GM12873 (cell line): ENCODE data around the gene CBX8.

Source experiments
- TF ChIP-seq, protein P1 (sequence below): IDR thresholded peaks from 2 replicates; pipeline ENCODE4 v1.5.1; 2012; ENCODE audit warnings: low read depth, mild to moderate bottlenecking, moderate library complexity, low read length, control low read depth; ENCODE audit not compliant: insufficient read depth; ENCODE audit errors: missing control alignments

The CBX8 gene

DNA sequence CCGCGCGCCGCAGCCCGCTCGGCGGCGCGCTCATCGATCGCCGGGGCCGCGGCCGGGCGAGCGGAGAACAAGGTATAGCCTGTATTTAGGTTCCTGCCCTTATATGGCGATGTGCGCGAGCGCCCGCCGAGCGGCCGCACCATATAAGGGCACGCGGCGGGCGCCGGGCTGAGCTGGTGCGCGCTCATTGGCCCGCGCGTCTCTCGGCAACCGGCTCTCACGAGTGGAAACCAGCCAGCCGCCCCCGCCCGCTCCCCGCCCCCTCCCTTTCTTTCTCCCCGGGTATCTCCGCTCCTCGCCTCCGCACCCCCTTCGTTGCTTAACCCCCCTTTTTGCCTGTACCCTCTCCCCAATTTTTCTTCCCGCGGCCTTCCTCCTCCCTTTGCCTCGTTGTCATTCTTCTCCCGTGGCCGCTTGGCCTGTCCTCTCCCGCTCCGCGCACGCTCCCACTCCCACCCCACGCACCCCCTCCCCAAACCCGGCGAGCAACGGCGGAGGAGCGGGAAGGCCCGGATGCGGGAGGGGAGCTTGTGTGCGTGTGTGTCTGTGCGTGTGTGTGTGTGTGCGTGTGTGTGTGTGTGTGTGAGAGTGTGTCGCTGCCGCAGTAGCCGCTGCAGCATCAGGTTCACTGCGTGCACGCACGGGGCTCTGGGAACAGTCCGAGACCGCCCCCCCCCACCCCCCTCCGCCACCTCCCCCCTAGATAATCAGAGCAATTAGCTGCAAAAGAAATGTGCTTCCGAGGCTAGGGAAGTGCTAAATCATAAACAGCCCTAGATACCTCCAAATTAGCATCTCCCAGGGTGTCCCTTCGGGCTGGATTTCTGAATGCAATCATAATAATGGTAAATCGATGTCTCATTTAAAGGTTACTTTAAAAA is 13.5 kb upstream of the CBX8 start:
- TF ChIP-seq, protein P1, sequence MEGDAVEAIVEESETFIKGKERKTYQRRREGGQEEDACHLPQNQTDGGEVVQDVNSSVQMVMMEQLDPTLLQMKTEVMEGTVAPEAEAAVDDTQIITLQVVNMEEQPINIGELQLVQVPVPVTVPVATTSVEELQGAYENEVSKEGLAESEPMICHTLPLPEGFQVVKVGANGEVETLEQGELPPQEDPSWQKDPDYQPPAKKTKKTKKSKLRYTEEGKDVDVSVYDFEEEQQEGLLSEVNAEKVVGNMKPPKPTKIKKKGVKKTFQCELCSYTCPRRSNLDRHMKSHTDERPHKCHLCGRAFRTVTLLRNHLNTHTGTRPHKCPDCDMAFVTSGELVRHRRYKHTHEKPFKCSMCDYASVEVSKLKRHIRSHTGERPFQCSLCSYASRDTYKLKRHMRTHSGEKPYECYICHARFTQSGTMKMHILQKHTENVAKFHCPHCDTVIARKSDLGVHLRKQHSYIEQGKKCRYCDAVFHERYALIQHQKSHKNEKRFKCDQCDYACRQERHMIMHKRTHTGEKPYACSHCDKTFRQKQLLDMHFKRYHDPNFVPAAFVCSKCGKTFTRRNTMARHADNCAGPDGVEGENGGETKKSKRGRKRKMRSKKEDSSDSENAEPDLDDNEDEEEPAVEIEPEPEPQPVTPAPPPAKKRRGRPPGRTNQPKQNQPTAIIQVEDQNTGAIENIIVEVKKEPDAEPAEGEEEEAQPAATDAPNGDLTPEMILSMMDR: no peak

DNA sequence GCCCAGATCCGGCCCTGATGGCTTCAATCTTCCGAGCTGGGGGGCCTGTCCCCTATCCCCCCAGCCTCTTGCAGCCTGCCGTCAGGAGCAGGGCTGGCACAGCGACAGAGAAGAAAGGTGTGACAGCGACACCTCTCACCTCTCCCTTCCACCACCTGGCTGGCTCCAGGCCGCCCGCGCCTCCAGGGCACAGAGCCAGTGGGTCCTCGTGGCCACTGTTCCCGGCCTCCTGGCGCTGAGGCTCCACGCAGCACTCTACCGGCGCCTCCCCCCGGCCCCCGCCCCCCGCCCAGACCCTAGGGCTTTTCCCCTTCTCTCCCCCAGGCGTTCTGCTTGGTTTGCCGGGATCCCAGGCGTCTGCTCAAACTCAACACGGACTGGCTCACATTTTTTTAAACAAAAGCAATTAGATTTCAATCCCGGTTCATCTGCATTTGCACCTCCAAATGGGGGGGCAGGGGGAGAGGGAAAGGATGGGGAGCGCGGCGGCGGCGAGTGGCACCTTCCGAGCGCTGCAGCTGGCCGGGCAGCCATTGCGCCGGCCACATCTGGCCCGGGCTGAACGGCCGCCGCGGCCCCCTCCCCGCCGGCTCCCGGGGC is 12.8 kb upstream of the CBX8 start:
- TF ChIP-seq, protein P1: no peak

DNA sequence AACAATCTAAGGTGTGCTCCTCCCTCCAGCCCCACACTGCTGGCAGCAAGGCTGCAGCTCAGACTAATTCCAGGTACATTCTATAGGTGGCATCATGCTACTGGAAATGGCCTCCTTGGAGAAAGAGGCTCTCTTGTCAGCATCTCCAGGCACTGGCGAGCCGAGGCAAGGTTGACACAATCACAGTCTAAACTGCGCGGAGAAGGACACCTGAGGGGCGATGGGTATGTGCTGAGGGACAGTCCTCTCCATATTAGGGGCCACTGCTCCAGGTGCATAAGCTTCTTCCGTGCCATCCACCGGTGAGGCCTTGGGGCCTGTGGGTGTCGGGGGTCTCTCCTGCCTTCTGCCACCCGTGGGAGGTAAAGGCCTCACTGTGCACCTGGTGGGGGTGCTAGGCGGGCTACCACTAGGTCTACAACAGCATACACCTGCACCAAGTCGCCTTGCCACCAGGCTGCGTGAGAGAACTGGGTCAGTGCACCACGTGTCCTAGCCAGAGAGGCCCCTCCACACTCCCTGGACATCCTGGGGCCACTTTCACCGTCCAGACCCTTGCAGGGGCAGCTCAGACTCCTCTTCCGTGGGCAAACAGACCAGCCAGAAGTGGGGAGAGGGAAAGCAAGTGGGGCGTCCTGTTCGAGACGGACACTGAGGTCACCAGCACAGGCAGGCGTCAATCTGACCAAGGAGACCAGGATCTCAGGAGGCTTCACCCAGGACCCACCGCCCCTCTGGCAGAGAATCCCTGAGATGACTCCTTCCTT is 12.1 kb upstream of the CBX8 start:
- TF ChIP-seq, protein P1: peak; percentile 53

DNA sequence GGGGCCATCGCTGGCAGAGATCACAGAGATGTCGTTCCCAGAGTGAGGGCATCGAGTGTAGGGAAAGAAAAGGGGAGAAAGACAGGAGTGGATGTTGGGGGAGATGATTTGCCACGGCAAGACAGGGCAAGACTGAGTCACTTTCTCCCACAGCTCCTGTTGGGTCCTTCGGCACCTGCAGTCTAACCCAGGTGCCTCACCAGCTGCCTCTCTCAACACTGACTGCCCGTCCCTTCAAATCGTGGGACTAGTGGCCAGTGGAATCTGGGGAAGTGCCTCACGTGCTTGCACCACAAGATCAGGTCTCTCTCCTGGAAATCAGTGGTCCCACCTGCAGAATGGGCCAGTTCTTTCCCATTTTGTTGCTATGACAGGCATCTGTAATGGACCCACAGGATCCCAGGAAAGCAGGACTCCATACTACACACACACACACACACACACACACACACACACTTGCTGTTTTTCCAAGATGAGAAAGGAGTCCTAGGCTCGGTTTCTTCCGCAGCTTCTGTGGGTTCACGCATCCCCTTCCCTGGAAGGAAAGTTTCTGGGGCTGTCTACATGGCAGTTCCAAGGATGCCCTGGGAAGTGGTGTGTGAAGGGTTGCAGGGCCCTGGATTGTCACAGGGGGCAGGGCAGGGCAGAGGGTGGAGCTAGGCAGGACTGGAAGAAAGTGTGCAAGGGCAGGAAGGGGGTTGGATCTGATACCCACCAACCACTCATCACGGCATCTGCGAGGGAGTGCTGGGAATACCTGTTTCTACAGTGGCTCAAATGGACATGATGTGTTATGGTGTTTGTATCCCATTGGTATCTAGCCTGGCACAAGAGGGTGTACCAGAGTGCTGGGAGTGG is 10.2 kb upstream of the CBX8 start:
- TF ChIP-seq, protein P1: no peak

DNA sequence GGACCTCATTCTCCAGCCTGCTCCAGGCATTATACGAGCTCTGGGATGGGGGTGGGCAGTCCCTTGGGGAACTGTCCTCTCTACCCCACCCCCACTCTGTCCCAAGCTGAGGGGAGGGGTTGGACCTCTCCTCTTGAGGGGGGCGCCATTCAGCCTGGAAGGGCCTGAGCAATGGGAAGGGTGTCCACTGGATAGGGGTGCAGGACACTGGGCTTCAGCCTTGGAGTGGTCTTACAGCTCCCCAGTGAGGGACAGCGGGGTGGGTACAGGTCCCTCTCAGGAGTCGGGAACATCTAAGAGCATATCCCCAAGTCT is 9.5 kb upstream of the CBX8 start:
- TF ChIP-seq, protein P1: no peak

DNA sequence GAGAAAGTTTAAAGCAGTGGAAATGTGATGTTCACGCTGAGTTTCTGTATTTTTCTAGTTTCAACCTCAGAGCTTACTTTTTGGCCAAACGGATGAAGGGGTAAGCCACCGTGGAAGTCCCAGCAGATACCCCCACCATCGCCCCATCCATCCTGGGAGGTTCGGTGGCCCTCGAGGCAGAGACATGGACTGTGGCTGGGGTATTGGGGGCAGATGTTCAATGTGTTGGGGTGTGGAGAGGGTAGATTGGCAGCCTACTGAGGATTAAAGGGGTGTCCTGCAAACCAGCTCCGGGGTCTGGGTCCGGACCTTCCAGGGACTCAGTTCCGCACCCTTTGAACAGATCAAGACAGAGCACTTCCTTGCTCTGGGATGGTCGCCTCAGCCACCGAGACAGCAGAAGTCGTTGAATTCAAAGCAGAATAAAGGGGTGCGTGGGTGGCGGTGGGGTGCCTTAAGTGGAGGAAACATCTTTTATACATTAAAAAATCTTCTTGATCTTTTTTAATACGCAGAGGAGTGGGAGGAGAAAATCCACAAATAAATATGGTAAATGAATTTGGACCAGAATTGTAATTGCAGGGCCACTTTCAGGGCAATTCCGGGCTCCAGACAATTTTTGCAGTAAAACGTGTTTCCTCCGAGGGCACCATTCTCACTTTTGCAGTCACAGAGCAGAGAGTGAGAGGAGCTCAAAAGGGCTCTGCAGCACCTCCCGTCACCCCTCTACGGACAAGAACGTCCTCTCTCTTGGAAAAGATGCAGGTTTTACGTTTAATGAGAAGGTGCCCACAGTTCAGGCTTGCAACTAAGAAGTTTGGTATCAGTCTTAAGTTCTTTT is 8.2 kb upstream of the CBX8 start:
- TF ChIP-seq, protein P1: no peak
